ENCODE results near the gene DCTN2. TPM values are rescaled to one million over a fixed set of nuclear protein-coding genes. Genes with fewer than 3 reads are reported as not detected.

Gene DCTN2
- total RNA-seq, 1 donor from 2014 or later = 103 TPM

GRCh38 chr12:57579677-57580465 lies 32.9 kb upstream of the DCTN2 start:
- DNase-seq (ENCODE audit: low spot score in 2 of 2, unreplicated experiment in 2 of 2) = no peak
- no peaks in the 10 kb centered on the region for H3K4me1 Mint-ChIP-seq
- H3K4me3 Mint-ChIP-seq = no peak overlapping the region
- H3K27me3 Mint-ChIP-seq (ENCODE audit: low read depth) = peaks cover 69% of the 10 kb centered on the region
- no peaks in the 10 kb centered on the region for H3K36me3 Mint-ChIP-seq
- H3K27ac Mint-ChIP-seq = no peak overlapping the region
- H3K9me3 Mint-ChIP-seq = no peaks in the 10 kb centered on the region
- TF ChIP-seq, protein P1, sequence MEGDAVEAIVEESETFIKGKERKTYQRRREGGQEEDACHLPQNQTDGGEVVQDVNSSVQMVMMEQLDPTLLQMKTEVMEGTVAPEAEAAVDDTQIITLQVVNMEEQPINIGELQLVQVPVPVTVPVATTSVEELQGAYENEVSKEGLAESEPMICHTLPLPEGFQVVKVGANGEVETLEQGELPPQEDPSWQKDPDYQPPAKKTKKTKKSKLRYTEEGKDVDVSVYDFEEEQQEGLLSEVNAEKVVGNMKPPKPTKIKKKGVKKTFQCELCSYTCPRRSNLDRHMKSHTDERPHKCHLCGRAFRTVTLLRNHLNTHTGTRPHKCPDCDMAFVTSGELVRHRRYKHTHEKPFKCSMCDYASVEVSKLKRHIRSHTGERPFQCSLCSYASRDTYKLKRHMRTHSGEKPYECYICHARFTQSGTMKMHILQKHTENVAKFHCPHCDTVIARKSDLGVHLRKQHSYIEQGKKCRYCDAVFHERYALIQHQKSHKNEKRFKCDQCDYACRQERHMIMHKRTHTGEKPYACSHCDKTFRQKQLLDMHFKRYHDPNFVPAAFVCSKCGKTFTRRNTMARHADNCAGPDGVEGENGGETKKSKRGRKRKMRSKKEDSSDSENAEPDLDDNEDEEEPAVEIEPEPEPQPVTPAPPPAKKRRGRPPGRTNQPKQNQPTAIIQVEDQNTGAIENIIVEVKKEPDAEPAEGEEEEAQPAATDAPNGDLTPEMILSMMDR (IDR thresholded peaks at IDR 0.05; ENCODE audit: unreplicated experiment) = no peak

- Mint-ChIP-seq H3K36me3 (no peaks in the 10 kb centered on the region), H3K9me3 (no peaks in the 10 kb centered on the region), H3K27me3 (ENCODE audit: low read depth) (peaks cover 71% of the 10 kb centered on the region), H3K4me3 (no peak overlapping the region), H3K27ac (no peak overlapping the region), H3K4me1 (no peaks in the 10 kb centered on the region)
- no peak for DNase-seq (ENCODE audit: low spot score in 2 of 2, unreplicated experiment in 2 of 2)
- TF ChIP-seq, protein P1 (IDR thresholded peaks at IDR 0.05; ENCODE audit: unreplicated experiment) = no peak
These were observed 32.0 kb upstream of the DCTN2 start for GRCh38 chr12:57579011-57579410.

- TF ChIP-seq, protein P1 (IDR thresholded peaks at IDR 0.05; ENCODE audit: unreplicated experiment) = no peak
- no peak for DNase-seq (ENCODE audit: low spot score in 2 of 2, unreplicated experiment in 2 of 2)
- Mint-ChIP-seq H3K4me3 (no peak overlapping the region), H3K4me1 (no peaks in the 10 kb centered on the region), H3K36me3 (no peaks in the 10 kb centered on the region), H3K27me3 (ENCODE audit: low read depth) (peaks cover 67% of the 10 kb centered on the region), H3K9me3 (no peaks in the 10 kb centered on the region), H3K27ac (no peak overlapping the region)
These were observed 31.2 kb upstream of the DCTN2 start for GRCh38 chr12:57577981-57578758.

DNA sequence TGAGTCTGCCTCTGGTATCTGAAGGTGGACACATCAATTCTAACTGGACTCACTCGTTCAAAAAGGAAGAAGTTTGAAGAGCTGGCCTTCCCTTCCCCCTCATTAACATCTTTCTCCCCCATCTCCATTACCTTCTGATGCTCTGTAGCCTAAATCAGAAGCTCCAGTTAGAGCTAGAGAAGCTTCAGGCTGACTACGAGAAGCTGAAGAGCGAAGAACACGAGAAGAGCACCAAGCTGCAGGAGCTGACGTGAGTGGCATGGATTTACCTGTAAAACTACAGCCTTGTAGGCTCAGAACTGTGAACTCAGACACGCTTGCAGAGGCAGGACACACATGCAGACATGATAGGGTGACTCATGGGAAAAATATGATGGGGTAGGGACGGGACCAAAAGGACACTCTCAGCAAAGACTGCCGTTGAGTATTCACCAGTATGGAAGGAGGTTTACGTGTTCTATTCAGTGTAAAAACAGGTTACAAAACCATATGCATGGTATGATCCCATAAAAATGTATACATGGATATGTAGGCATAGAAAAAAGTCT lies 29.7 kb upstream of the DCTN2 start:
- Mint-ChIP-seq H3K4me1 (no peaks in the 10 kb centered on the region), H3K4me3 (no peak overlapping the region), H3K27ac (no peak overlapping the region), H3K36me3 (no peaks in the 10 kb centered on the region), H3K9me3 (no peaks in the 10 kb centered on the region), H3K27me3 (ENCODE audit: low read depth) (peaks cover 60% of the 10 kb centered on the region)
- TF ChIP-seq, protein P1 (IDR thresholded peaks at IDR 0.05; ENCODE audit: unreplicated experiment) = no peak
- DNase-seq (ENCODE audit: low spot score in 2 of 2, unreplicated experiment in 2 of 2) = no peak

- no peak for DNase-seq (ENCODE audit: low spot score in 2 of 2, unreplicated experiment in 2 of 2)
- Mint-ChIP-seq H3K9me3 (no peaks in the 10 kb centered on the region), H3K4me3 (no peak overlapping the region), H3K27ac (no peak overlapping the region), H3K36me3 (no peaks in the 10 kb centered on the region), H3K4me1 (no peaks in the 10 kb centered on the region), H3K27me3 (ENCODE audit: low read depth) (peaks cover 55% of the 10 kb centered on the region)
- TF ChIP-seq, protein P1 (IDR thresholded peaks at IDR 0.05; ENCODE audit: unreplicated experiment) = no peak
These were observed 29.0 kb upstream of the DCTN2 start for GRCh38 chr12:57575771-57576612.

All from mesothelial cell of epicardium (in vitro differentiated cells).